ENCODE data around the gene PLXNC1. TPM values are rescaled to one million over a fixed set of nuclear protein-coding genes. Genes with fewer than 3 reads are reported as not detected.

PLXNC1 gene
- total and polyA plus RNA-seq, 7 donors, result 1.2 to 10.2 (median 4.3) TPM

GRCh38 chr12:94146166-94146936, 2.0 kb upstream of the PLXNC1 start:
- Histone ChIP-seq H3K4me3 (no peak overlapping the region), H3K4me1 (peaks cover 0 to 27% (median 25%) of the 10 kb centered on the region in 4 donors), H3K9me3 (no peaks in the 10 kb centered on the region), H3K36me3 (no peaks in the 10 kb centered on the region), H3K27me3 (peaks cover 0 to 23% (median 15%) of the 10 kb centered on the region in 3 donors), H3K27ac (no peak overlapping the region)
- 82 to 91% methylated on average over 9 of the region's 9 CpGs for WGBS, 2 donors
- DNase-seq, result no peak
- TF ChIP-seq POLR2AphosphoS5 (IDR thresholded peaks at IDR 0.05) (no peak), CTCF (IDR thresholded peaks at IDR 0.05) (no peak), EP300 (IDR thresholded peaks at IDR 0.05) (no peak), POLR2A (IDR thresholded peaks at IDR 0.05) (no peak)
- intact Hi-C loops (cut with DNase I), result loop anchor here (5.0 kb wide), 2 partner anchors 116 to 286 kb away; no protein-coding TSS in a partner anchor

- Histone ChIP-seq H3K27me3 (peaks cover 0 to 23% (median 15%) of the 10 kb centered on the region in 3 donors), H3K27ac (peak overlapping the region in 1 of 4 donors; percentile 38), H3K36me3 (no peaks in the 10 kb centered on the region), H3K4me3 (peak overlapping the region; percentile 39 to 70 (median 62)), H3K9me3 (no peaks in the 10 kb centered on the region), H3K4me1 (peaks cover 0 to 27% (median 25%) of the 10 kb centered on the region in 4 donors)
- no peak for TF ChIP-seq CTCF (IDR thresholded peaks at IDR 0.05)
- TF ChIP-seq EP300 (IDR thresholded peaks at IDR 0.05), result no peak
- TF ChIP-seq POLR2A (IDR thresholded peaks at IDR 0.05), result no peak
- TF ChIP-seq POLR2AphosphoS5 (IDR thresholded peaks at IDR 0.05), result no peak
- WGBS, 2 donors, result 48 to 58% methylated on average over 13 of the region's 13 CpGs
- DNase-seq, result no peak
- intact Hi-C loops (cut with DNase I), result loop anchor here (5.0 kb wide), 2 partner anchors 115 to 285 kb away; no protein-coding TSS in a partner anchor
These were observed 888 bp upstream of the PLXNC1 start for GRCh38 chr12:94147387-94147990.

- Histone ChIP-seq H3K4me1 (peaks cover 0 to 27% (median 25%) of the 10 kb centered on the region in 4 donors), H3K27ac (peak overlapping the region in 2 of 4 donors; percentile 32 to 45), H3K9me3 (no peaks in the 10 kb centered on the region), H3K27me3 (peaks cover 0 to 23% (median 15%) of the 10 kb centered on the region in 3 donors), H3K36me3 (no peaks in the 10 kb centered on the region), H3K4me3 (peak overlapping the region; percentile 39 to 70 (median 62))
- DNase-seq, result no peak
- intact Hi-C loops (cut with DNase I), result loop anchor here (5.0 kb wide), 2 partner anchors 114 to 284 kb away; no protein-coding TSS in a partner anchor
- WGBS, 2 donors, result 1% methylated on average over 62 of the region's 62 CpGs
- TF ChIP-seq CTCF (IDR thresholded peaks at IDR 0.05) (no peak), EP300 (IDR thresholded peaks at IDR 0.05) (no peak), POLR2AphosphoS5 (IDR thresholded peaks at IDR 0.05) (no peak), POLR2A (IDR thresholded peaks at IDR 0.05) (no peak)
These were observed 352 bp downstream of the PLXNC1 start for GRCh38 chr12:94148739-94149118.

- Histone ChIP-seq H3K27ac (peak overlapping the region in 2 of 4 donors; percentile 32 to 34), H3K9me3 (no peaks in the 10 kb centered on the region), H3K27me3 (peaks cover 0 to 23% (median 15%) of the 10 kb centered on the region in 3 donors), H3K4me3 (peak overlapping the region; percentile 18 to 70 (median 62)), H3K36me3 (no peaks in the 10 kb centered on the region), H3K4me1 (peaks cover 0 to 27% (median 25%) of the 10 kb centered on the region in 4 donors)
- WGBS, 2 donors, result 1% methylated on average over 76 of the region's 76 CpGs
- no peak for TF ChIP-seq EP300 (IDR thresholded peaks at IDR 0.05)
- peak in 1 of 4 experiments; percentile 16 for TF ChIP-seq CTCF (IDR thresholded peaks at IDR 0.05)
- DNase-seq, result no peak
- intact Hi-C loops (cut with DNase I), result loop anchor here (5.0 kb wide), 2 partner anchors 113 to 283 kb away; no protein-coding TSS in a partner anchor
These were observed 873 bp downstream of the PLXNC1 start for GRCh38 chr12:94149119-94149780.
